ENCODE data around the gene MPC1. TPM values are rescaled to one million over a fixed set of nuclear protein-coding genes. Genes with fewer than 3 reads are reported as not detected.

The MPC1 gene
- total and polyA plus RNA-seq, 2 donors (not counting 3 experiments of a cell fraction or from before 2014, with no cell fraction given), result 15.5 to 17.5 TPM

DNA sequence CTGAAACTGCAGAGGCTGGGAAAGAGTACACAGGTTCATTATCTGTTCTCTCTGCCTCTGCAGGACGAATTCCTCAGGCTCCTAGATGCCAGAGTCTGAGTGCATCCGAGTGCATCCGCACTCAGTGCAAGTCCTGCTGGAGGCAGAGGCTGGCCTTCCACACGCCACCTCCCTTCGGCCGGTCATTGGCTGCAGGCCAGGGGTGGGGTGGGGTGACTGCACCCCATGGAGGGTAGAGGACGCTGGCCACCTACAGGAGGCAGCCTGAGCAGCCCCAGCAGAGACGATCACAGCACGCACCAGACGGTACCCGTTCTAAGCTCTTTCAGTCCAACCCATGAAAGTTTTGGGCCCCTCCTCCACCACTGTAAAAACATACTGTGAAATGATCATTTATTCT is 52.1 kb downstream of the MPC1 start:
- DNase-seq (ENCODE audit: low read depth, low spot score) (no peak), FAIRE-seq (no peak)
- Histone ChIP-seq H3K4me2 (ENCODE audit: insufficient read depth, low read length) (no peak overlapping the region), H3K27me3 (ENCODE audit: control insufficient read depth in 2 of 2, insufficient read depth in 2 of 2, low read length in 2 of 2) (no peaks in the 10 kb centered on the region), H3K4me1 (ENCODE audit: control insufficient read depth, extremely low read depth, insufficient read depth, low read length) (no peaks in the 10 kb centered on the region), H3K79me2 (ENCODE audit: control insufficient read depth, insufficient read depth, low read length) (peaks cover 8% of the 10 kb centered on the region), H3K9ac (replicated peaks; ENCODE audit: extremely low read depth, insufficient read depth, low read length) (no peak overlapping the region), H3K9me3 (replicated peaks; ENCODE audit: control insufficient read depth, insufficient read depth, low read length) (no peaks in the 10 kb centered on the region), H2AFZ (ENCODE audit: low read depth, low read length) (no peak overlapping the region), H4K20me1 (replicated peaks; ENCODE audit: control insufficient read depth, extremely low read depth, insufficient read depth, low read length) (no peaks in the 10 kb centered on the region), H3K9me1 (replicated peaks; ENCODE audit: control insufficient read depth, extremely low read depth, insufficient read depth, low read length) (no peaks in the 10 kb centered on the region), H3K27ac (ENCODE audit: insufficient read depth, low read depth, low read length) (no peak overlapping the region), H3K36me3 (ENCODE audit: control insufficient read depth in 2 of 2, extremely low read depth in 1 of 2, insufficient read depth in 2 of 2, low read length in 2 of 2) (peaks cover 0 to 2% of the 10 kb centered on the region in 2 experiments), H3K4me3 (replicated peaks in 1 of 3; ENCODE audit: insufficient read depth in 1 of 3, low read depth in 1 of 3, low read length in 3 of 3) (no peak overlapping the region)
- dilution Hi-C loops (cut with MboI; ENCODE audit: extremely low pct_ligation_motif_present, low sequenced_read_pairs) (no loop called here), intact Hi-C loops (cut with micrococcal nuclease) (no loop called here)
- POLR2A ChIA-PET, result no interaction called here
- TF ChIP-seq MYC (IDR thresholded peaks at IDR 0.05; ENCODE audit: low read depth, low read length) (no peak), FOS (IDR thresholded peaks at IDR 0.05; ENCODE audit: borderline replicate concordance, insufficient read depth, low read length) (no peak), JUN (IDR thresholded peaks at IDR 0.05; ENCODE audit: borderline replicate concordance, insufficient read depth, insufficient read length, low read depth) (no peak), GATA2 (IDR thresholded peaks at IDR 0.05; ENCODE audit: insufficient read depth, insufficient read length, low read depth, low read length) (no peak), POLR2AphosphoS5 (IDR thresholded peaks at IDR 0.05; ENCODE audit: insufficient read depth, low read depth, low read length) (no peak), EZH2 (IDR thresholded peaks at IDR 0.05; ENCODE audit: borderline replicate concordance, low read depth, low read length, severe bottlenecking) (no peak), POLR2A (IDR thresholded peaks at IDR 0.05; ENCODE audit: low read depth, low read length) (no peak)
- TF ChIP-seq, protein P1, sequence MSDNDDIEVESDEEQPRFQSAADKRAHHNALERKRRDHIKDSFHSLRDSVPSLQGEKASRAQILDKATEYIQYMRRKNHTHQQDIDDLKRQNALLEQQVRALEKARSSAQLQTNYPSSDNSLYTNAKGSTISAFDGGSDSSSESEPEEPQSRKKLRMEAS (IDR thresholded peaks at IDR 0.05; ENCODE audit: insufficient read depth, insufficient read length), result no peak
- TF ChIP-seq, protein P2, sequence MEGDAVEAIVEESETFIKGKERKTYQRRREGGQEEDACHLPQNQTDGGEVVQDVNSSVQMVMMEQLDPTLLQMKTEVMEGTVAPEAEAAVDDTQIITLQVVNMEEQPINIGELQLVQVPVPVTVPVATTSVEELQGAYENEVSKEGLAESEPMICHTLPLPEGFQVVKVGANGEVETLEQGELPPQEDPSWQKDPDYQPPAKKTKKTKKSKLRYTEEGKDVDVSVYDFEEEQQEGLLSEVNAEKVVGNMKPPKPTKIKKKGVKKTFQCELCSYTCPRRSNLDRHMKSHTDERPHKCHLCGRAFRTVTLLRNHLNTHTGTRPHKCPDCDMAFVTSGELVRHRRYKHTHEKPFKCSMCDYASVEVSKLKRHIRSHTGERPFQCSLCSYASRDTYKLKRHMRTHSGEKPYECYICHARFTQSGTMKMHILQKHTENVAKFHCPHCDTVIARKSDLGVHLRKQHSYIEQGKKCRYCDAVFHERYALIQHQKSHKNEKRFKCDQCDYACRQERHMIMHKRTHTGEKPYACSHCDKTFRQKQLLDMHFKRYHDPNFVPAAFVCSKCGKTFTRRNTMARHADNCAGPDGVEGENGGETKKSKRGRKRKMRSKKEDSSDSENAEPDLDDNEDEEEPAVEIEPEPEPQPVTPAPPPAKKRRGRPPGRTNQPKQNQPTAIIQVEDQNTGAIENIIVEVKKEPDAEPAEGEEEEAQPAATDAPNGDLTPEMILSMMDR (IDR thresholded peaks at IDR 0.05; ENCODE audit: extremely low read depth in 1 of 2, insufficient read depth in 1 of 2, low read depth in 1 of 2, low read length in 2 of 2), result no peak
- no TSS peak for BruUV-seq (replicated peaks)
- CTCF ChIA-PET, result interaction anchor here (1.3 kb wide), 1 partner anchor 17 kb away, joined by 3 read pairs; no protein-coding TSS in a partner anchor
